ENCODE data around the gene PLCD4.

Gene PLCD4

DNA sequence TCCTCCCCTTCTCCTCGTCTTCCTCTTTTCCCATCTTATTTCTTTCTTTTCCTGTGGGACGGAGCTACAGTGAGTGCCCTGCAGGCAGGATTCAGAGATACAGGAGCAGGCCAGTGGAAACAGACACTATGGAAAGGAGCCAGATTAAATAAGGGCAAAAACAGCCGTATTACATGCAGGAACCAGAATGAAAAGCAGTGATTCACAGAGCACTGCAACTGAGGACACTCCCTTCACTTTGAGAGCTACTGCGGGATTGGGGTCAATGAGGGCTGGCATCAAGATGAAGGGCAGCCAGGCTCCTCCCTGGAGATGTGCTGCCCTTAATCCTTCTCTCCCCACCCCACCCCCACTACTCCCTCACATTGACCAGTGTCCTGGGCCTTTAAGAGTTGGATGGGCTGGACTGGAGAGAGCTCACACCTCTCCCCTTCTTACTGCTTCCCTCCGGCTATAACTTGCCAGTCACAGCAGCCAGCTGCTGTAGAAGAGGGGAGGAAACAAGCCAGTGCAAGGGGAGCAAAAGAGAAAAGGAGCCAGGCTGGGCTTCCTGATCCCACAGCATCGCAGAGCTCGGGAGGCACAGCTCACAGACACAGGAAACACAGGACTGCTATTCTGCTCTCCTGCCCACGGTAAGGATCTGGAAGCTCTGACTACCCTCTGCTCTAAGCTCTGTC is at the start of gene PLCD4:
Gene PLCD4, plus strand, starts transcription at position 464 of the 680 bp plus-strand sequence. CDS start 7,841 bp downstream, outside the sequence.
- DNase-seq = no peak

DNA sequence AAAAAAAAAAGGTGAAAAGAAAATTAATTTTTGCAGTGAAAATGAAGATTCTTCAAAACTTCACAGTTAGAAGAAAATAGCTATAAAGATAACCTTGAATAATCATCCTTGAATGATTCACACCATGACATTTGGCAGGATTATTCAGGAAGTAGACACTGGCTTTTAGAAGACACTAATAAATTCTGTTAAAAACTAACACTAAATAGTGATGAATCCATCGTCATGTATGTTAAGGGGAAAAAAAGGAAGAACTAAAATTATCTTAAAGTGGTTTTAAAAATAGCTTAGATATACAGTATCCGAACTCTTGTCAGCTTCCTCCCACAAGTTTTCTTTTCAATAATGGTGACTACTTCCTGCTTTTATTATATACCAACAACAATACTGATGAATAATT is 49.8 kb upstream of the PLCD4 start:
- no peak for DNase-seq

DNA sequence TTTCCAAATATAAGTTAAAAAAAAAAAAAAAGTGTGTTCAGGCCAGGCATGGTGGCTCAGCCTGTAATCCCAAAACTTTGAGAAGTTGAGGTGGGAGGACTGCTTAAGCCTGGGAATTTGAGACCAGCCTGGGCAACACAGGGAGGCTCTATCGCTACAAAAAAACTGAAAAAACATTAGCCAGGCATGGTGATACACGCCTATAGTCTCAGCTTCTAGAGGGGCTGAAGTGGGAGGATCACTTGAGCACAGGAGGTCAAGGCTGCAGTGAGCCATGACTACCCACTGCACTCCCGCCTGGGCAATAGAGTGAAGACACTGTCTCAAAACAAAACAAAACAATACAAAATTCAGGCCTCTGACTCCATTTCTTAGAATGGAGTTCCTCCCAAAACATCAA is 48.7 kb upstream of the PLCD4 start:
- DNase-seq = no peak

DNA sequence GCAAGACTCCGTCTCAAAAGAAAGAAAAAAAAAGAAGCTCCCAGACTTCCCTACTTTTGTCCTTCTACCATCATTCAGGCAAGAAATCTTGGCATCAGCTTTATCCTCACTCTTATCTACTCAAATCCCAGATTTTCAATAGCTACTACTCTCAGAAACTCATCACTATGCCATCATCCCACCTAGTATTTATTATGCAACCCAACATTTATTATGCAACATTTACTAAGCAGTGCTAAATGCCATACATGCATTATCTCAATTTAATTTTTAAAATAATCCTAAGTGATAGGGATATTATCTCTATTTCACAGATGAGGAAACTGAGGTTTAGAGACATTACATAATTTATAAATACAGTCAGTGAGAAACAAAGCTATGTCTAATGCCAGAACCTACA is 43.6 kb upstream of the PLCD4 start:
- no peak for DNase-seq

DNA sequence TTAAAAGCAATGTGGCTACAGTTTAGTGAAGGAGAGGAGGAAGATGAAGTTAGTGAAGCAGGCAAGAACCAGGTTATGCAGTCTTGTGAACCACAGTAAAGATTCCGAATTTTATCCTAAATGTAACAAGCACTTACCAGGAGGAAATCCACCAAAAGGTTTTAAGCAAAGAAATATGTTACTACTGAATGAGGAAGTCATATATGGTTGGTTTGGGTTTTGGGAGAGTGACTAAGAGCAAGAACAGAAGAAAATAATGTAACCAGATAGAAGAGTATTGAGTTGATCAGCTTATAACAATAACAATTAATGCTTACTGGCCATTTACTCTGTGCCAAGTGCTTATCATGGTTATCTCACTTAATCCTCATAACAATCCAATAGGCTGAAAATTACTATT is 41.4 kb upstream of the PLCD4 start:
- DNase-seq = no peak

DNA sequence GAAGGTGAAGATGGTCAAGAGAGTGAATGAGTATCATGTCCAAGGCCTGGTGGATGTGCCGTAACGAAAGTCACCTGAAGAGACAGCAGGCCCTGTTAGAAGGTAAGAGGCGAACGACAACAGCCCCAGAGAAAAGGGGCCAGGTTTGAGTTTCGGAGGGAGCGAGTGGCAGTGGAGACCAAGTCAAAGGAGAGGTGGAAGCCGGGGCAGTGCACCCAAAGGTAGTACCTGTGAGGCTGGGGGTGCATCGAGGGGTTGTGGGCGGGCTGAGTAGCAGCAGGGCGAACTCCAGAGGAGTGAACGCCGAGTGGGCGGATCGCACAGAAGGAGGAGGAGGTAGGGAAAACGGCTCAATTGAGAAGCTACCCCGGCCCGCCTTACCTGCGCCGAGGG is 39.9 kb upstream of the PLCD4 start:
- peak; percentile 76 for DNase-seq

DNA sequence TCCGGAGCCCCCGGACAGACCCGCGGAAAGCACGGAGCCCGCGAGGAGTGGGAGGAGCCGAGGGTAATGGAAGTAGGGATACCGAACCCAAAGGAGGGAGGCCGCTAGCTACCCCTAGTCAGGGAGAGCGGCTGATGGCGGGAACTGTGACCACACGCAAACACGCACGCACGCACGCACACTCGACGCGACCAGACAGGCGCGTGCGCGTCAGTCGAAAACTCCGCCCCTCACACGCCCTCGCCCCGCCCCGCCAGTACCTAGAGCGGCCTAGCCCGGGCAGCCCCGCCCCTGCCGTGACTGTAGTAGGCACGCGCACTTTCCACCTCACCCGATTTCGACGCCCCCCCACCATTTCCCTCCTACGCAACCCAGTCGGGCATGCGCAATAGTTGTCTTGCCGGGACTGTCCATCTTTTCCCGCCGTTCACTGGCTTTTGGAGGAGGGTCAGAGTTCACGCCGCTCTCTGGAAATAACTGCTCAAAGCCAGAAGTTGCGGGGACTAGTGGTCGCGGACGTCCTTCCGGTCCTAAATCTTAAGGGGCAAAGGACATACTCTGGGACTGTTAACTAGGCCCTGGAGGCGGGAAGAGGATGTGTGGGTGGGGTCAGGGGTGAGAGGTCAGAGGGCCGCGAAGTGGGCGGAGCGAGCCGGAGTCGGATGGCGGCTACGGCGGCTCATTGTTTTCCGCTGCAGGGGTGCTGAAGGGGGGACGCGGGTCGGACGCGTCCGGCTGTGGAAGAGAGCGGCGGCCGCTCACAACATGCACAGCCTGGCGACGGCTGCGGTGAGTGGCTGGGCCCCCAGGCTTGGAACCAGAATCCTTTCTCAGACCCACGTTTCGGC is 39.3 kb upstream of the PLCD4 start, which contains the start of the genes CNOT9 and USP37:
Gene CNOT9, plus strand, starts transcription at position 650 of the 848 bp plus-strand sequence. Its CDS starts 116 bp downstream, at position 766.
Gene USP37, minus strand, starts transcription at position 162 of the 848 bp plus-strand sequence. CDS start 9,698 bp downstream, outside the sequence.
- DNase-seq = peak; percentile 98

DNA sequence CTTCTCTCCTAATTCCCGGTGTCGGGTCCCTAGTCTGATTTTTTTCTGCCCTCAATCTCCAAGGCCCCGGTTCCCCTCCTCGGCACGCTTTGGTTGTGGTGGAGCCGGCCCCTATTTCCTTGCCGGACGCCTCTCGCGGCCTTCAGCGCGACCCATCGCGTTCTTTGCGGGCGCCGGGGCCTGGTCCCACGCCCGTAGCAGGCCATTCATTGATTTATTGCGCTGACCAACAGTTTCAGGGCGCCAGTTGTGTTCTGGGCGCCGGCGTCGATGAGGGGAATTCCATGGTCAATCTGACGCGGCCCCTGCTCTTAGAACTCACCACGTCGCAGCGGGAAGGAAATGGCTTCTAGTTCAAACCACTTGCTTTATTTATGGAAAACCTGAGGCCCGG is 38.7 kb upstream of the PLCD4 start:
- DNase-seq = peak; percentile 39

DNA sequence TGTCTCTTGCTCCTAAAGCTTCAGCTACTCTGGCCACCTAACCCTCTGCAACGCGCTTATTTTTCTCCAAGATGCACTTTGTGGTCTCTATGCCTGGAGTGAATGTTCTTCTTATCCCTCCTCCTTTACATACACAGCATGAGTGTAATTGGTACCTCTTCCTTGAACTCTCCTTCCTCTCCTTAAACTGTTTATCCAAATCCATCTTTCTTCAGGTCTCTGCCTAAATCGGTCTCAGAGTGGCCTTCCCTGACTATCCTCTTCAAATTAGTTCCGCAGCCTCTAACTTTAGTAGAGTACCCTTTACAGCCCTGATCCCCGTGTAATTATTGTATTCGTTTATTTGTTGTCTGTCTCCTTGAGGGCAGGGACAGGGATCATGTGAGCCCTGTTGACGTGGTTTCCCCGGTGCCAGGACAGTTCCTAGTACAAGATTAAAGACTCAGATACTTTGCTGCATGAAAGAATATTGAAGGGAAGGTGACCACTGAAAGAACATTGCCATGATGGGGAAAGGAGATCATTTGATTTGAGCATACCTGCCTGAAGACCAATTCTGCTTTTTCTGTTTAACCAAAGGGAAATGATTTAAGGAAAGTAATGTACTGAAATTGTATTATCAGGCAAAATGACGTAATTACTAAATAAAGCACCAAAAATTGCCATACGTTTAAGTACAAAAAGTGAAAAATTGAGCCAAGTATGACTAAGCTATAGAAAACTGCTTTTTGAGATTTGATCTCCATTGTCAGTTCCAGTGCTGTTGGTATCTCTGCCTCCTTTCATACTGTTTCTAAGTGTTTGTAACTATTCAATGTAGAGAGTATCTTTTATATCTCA is 37.8 kb upstream of the PLCD4 start:
- no peak for DNase-seq

DNA sequence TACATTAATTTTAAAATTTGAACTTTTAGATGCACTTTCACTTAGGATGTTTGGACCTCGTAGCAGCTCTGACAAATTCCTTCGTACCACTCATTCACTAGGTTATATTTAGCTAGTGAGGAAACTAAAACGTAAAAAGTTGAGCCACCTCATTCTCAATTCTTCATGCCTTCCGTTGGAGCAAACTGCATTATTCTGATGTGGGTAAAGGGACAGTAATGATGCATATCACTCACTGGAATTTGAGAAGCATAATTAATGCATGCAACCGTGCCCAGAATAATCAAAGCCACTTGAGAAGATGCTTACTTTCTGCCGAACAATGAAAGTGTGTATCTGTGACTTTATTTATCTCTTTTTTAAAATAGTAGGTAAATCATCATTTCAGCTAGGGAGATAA is 36.8 kb upstream of the PLCD4 start:
- no peak for DNase-seq

DNA sequence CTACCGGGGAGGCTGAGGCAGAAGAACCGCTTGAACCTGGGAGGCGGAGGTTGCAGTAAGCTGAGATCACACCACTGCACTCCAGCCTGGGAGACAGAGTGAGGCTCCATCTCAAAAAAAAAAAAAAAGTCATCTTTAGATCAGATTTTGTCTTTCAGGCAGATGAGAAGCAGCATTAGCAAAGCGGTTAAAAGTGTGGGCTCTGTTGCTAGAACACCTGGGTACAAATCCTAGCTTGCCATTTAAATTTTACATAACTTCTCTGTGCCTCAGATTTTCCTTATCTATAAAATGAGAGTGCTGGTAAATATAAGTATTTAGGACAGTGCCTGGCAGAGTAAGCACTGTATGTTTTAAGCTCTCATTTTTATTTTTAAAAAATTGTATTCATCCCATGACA is 30.8 kb upstream of the PLCD4 start:
- no peak for DNase-seq

DNA sequence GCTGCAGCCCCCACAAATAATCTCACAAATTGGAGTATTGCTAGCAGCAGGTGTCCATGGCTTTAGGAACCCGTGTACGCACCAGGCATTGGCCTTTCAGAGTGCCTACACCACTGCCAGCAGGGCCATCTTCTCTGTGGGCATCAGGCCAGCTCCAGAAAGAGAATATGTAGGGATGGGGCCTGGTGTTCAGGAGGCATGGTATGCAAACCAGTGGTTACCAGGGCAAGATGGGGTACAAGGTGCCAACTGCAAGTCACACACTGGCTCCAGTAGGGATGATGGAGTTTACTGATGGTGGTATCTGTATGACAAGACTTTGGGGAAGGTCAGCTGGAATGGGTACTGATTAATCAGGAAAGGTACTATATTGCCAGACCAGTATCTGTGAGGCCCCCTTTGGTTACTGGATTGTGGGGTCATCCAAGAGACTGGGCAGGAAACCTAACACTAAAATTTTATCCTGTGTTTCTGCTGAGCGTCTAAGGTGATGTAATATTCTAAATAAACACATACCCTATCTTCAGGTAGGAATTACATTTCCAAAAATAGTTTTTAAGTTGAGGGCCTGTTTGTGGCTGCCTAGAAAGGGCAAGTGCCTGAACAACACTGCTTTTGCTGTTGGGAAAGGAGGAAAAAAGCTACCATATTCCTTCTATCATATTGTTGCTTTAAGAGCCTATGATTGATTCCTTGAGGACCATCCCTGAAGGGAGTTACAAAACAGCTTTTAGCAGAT is 30.0 kb upstream of the PLCD4 start:
- DNase-seq = no peak

DNA sequence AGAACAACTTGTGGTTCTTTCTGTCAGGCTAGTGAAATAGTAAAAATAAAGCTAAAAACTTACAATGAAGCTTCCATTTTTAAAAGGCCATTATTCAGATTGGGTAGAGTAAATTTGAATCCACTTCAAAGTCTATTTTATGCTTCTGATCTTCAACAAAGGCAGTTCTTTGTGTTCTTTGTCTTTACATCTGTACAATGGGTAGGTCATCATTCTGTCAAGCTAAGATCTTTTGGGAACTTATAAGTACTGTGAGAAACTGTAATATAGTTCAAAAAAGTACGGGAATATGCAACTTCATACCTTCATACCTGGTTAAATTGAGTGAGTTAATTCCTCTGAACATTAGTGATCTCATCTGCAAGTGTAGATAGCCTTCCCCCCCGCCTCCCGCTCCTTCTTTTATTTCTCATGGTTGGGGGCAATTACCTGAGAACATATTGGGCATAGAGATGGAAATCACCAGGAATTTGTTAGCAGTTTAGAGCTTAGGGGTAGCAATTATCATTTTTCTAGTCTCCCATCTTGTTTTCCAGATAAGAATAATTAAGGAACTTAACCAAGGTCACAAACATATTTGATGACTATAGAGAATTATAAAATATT is 29.3 kb upstream of the PLCD4 start:
- no peak for DNase-seq

DNA sequence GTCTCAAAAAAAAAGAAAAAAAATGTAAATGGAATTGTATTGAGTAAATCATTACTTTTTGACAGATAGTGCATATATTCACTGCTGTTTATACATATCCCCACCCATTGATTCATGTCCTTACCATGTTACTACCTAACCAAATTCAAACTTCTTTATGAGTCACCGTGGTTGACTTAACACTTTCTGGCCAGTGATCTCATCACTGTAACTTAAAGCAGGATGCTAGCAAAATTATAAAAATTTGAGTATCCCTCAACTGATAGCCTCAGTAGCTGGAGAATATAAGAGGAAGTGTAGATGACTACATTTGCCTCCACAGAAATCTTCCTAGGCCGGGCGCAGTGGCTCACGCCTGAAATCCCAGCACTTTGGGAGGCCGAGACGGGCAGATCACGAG is 25.6 kb upstream of the PLCD4 start:
- DNase-seq = no peak

DNA sequence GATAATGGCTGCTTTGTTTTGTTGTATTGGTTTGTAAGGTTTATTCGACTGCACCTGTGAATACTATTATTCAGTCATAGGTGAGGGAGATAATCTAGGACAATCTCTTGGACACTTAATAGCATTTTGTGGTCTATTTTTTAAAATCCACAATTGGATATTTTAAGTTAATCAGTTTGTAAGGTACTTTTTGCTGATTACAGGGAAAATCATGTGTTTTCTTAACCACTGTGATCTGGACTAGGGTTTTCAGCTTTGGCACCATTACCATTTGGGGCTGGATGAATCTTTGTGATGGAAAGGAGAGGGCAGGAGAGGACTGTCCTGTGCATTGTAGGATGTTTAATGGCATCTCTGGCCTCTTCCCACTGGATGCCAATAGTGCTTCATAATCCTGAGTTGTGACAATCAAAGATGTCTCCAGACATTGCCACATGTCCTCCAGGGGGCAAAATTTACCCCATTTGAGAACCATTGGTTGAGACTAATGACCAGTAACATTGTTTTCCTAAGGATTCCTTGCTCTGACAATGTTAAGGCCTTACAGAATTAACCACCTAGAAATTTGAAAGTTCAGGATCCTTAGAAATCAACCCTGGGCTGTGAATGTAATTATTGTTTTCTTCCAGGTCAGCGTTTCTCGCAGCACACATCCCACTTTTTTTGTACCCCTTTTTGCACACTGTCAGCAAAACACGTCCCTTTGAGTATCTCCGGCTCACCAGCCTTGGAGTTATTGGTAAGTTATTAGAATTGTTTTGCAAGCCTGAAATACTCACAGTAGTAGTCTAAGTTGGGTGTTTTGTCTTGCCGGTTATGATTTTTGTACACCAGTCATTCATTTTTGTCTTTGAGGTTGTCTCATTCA is 23.5 kb upstream of the PLCD4 start:
- no peak for DNase-seq

DNA sequence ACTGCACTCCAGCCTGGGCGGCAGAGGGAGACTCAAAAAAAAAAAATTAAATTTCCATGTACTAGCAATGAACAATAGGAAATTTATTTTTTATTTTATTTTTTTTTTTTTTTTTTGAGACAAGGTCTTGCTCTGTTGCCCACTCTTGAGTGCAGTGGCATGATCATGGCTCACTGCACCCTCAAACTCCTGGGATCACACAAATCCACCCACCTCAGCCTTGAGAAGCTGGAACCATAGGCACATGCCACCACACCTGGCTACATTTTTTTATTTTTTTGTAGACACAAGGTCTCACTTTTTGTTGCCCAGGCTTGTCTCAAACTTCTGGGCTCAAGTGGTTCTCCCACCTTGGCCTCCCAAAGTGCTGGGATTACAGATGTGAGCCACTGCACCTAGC is 22.2 kb upstream of the PLCD4 start:
- DNase-seq = no peak

DNA sequence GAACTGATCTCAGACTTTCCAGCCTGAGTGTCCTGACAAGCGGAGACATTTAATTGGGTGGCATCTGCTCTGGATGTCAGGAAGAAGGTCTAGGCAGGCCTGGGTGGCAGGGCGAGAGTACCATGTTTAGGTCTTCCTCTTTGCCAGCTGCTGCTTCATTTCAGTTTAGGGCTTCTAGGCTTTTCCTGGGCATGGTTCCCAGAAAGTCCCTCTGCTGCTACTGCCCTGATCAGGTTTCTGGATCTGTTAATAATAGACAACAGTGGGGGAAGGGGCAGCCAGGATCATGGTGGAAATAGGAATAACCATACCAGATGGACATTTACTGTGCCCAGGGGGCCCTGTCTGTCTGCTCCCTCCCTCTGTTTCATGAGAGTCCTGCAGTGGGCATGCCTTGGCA is 2.3 kb upstream of the PLCD4 start:
- DNase-seq = no peak

DNA sequence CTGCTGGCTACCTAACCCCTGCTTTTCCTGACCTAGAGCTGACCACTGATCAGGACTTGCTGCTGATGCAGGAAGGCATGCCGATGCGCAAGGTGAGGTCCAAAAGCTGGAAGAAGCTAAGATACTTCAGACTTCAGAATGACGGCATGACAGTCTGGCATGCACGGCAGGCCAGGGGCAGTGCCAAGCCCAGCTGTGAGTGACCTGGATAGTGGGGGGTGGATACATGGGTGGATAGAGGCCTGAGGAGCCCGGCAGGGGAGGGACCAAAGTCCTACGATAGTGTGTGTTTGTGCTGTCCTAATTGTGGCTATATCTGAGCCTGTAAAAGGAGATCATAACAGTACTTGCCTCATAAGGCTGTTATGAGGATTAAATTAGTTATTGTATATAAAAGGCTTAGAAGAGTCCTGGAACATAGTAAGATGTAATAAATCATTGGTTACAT is 8.2 kb downstream of the PLCD4 start:
- no peak for DNase-seq

DNA sequence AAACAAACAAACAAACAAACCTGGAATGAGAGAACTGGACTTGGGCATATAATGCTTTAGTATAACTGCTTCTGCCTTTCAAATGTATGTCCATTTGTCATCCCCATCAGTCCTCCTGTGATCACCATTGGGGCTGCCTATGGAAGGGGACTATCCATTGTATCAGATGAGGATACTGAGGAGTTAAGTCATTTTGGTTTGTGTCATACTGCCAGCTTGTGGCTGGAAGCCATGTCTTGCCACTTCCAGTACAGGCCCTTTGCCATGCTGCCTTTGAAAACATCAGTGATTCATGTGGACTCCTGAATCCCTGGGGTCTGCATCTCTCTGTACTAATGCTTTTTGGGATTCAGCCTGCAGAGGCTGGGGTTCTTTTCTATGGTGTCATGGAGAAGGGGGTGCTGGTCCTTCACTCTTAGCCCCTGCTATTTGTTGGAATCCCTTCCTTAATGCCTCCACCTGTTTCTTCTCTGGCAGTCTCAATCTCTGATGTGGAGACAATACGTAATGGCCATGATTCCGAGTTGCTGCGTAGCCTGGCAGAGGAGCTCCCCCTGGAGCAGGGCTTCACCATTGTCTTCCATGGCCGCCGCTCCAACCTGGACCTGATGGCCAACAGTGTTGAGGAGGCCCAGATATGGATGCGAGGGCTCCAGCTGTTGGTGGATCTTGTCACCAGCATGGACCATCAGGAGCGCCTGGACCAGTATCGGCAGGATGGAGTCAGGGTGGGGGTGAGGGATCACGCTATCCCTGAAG is 10.6 kb downstream of the PLCD4 start:
- DNase-seq = no peak

DNA sequence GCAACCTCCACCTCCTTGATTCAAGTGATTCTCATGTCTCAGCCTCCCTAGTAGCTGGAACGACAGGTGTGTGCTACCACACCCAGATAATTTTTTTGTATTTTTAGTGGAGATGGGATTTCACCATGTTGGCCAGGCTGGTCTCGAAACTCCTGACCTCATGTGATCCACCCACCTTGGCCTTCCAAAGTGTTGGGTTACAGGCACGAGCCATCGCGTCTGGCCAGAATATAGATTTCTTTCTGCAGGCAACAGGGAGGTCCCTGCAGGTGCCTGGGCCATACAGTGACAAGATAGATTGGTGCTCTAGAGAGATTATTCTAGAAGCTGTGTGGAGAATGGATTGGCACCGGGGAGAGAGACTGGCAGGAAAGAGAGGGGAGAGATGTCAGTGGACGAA is 13.3 kb downstream of the PLCD4 start:
- DNase-seq = no peak

Data from NCI-H510A treated with DMSO at 0.1 percent for 48 hours (cell line).